ENCODE measurements around the gene UNC13D. TPM values are rescaled to one million over a fixed set of nuclear protein-coding genes. Genes with fewer than 3 reads are reported as not detected.

Gene UNC13D
- polyA plus RNA-seq, 1 donor = 3.7 TPM

DNA sequence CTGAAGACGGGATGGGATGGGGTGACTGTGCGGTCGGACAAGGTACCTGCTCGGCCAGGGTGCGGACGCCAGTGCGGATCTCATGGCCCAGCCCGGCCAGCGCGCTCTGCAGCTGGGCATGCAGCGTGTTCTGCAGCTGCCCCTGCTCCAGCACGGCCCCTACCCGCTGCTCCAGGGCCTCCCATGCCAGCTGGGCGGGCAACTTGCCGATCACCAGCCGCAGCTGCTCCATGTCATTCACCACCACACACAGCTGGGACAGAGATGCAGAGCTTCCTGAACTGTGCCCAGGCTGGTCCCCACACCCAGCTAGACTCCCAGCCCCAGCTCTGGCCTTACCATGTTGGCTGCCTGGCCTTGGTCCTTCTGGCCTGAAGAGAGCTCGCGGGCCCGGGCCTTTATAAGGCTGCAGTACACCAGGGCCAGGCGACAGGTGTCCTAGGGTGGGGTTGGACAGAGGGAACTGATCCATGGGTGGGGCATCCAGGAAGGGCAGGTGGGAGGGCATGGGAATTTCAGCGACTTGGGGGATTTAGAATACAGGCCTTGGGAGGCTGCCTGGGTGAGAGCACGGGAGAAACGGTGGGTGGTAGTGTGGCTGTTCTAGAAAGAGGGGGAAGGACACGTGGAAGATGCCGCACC is 9.8 kb downstream of the UNC13D start:
- DNase-seq (ENCODE audit: low read depth) = no peak

DNA sequence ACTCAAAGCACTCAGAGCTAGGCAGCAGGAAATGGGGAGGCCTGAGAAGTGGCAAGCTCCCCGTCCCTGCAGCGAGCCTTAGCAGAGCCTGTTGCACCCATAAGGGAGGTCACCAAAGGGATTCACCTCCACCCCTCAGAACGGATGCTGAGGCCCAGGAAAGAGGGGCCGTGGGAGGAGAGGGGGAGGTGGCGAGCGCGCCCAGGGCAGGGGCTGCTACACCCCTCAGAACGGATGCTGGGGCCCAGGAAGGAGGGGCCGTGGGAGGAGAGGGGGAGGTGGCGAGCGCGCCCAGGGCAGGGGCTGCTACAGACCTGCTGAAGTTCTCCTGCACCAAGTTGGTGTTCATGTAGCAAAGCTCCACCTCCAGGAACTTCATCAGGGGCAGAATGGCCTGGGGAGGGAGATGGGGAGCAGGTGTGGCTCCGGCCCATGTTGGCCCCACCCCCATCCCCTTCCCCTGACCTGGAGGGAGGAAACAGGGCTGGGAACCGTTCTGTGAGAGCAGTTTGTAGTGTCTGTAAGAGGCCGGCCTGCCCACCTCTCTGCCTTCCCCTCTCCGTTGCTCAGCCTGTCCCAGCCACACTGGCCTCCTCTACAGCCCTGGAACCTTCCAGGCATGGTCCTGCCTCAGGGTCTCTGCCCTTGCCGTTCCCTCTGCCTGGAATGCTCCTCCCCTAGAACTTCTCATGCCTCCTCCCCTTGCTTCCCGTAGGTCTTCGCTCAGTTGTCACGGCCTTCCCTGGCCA is 11.4 kb downstream of the UNC13D start:
- DNase-seq (ENCODE audit: low read depth) = no peak

DNA sequence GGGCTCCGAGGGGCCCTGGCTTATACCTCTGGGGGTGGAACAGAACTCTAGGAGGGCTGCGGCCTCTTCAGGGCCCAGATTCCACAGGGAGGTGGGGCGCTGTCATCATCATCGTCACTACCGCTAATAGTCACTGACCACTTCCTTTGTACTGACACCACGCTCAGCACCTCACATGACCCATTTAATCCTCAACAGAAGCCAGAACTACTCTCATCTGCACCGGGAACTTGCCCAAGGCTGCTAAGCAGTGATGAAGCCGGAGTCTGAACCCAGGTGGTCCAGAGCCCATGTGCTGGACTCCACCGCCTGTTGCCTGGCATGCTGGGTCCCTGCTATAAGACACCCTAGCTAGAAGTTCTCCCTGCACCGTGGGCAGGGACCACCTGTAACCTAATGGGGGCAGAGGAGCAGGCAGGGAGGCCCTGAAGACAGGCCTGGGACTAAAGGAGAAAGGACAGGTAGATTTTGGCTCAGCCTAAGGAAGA is 12.0 kb downstream of the UNC13D start:
- no peak for DNase-seq (ENCODE audit: low read depth)

DNA sequence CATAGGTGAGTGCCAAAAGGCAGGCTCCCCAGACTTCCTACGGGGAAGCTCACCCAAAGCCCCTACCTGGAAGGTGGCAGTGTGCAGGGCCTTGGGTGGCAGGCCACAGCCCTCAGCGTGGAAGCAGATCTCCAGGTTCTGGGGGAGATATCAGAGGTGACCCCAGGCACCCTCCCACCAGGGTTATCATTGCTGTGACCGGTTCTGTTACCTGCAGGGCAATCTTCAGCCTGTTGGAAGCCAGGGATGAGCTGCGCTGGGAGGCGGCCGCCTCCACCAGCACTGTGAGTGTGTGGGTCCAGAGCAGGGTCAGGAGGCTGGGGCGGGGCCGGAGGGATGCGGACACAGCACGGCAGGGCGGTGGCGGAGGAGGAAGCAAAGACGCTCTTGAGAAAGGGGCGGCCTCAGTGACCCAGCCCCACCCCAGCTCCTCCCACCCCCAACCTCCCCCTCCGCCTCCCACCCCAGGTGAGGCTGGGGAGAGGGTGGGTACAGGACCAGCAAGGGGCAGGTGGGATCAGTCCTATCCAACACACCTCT is 13.1 kb downstream of the UNC13D start:
- no peak for DNase-seq (ENCODE audit: low read depth)

DNA sequence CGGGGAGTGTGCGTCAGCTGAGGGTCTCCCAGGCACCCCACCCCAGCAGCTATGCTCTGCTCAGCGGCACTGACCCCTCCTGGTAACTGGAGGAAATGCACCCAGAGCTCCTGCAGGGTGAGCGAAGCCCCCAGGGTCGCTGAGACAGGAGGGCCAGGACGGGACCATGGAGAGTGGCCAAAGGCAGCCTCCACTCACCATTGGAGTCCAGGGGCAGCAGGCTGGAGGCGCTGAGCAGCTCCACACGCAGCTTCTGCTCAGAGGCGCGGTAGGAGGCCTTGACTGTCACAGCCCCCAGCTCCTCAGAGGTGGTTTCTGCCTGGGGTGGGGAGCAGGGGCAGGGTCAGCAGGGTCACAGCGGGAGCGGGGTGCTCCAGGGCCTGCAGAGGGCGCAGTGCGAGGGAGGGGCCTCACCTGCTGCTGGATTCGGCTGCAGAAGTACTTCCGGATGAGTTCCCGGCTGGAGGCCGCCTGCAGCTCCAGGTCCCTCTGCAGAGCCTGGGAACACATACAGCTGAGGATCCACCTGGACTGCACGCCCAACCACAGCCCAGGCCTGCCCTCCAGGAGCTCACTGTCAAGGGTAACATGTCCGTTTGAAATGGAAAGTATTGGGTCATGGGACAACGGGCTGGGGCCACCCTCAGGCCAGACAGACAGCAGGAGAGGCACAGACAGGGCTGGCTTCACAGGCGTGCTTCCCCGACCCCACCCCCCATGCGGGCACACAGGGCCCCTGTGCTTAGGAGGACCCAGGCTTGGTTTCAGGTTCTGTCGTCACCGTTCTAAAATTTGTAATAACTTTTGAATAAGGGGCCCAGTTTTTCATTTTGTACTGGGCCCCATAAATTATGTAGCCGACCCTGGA is 13.8 kb downstream of the UNC13D start:
- no peak for DNase-seq (ENCODE audit: low read depth)

DNA sequence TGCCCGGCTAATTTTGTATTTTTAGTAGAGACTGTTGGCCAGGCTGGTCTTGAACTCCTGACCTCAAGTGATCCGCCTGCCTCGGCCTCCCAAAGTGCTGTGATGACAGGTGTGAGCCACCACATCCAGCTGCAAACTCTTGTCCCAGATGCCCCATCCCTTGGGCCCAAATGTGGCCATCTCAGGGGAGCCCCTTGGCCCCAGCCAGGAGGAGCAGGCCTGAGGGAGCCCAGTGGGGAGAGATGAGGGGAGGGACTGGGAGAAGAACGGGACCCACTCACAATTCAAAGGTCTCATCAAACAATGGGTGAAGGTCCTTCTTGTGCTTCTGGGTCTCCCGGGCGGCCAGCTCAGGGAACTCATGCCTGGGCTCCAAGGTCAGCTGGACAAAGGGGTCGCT is 14.5 kb downstream of the UNC13D start:
- DNase-seq (ENCODE audit: low read depth) = no peak

DNA sequence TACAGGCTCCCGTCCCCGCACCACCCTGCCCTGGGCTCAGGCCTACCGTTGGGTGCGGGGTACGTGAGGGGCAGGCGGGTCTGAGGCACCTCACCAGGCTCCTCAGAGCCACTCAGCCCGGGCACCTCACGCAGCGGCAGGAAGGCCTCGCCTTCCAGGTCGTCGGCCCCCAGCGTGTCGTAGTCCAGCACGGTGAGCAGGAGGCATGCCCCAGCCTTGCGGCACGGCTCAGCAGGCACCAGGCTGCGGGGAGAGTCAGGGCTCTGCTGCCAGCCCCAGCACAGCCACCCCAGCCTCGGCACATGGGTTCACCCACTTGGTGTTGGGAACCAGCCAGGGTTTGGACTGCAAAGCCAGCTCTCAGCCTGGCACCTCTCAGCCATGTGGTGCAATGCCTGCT is 15.5 kb downstream of the UNC13D start:
- no peak for DNase-seq (ENCODE audit: low read depth)

DNA sequence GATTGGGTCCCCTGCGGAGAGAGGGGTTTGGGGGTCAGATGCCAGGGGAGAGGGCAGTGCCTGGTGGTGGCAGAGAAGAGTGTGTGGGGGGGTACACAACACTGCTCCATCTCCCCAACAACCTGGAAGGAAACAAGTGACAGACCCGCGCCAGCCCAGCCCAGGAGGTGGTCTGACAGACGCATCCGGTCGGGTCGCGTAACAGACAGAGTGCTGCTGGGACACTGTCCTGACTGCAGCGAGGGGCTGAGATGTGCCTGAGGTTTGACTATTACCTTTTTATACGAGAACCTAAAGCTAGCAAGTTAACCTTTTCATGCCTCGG is 16.2 kb downstream of the UNC13D start:
- no peak for DNase-seq (ENCODE audit: low read depth)

DNA sequence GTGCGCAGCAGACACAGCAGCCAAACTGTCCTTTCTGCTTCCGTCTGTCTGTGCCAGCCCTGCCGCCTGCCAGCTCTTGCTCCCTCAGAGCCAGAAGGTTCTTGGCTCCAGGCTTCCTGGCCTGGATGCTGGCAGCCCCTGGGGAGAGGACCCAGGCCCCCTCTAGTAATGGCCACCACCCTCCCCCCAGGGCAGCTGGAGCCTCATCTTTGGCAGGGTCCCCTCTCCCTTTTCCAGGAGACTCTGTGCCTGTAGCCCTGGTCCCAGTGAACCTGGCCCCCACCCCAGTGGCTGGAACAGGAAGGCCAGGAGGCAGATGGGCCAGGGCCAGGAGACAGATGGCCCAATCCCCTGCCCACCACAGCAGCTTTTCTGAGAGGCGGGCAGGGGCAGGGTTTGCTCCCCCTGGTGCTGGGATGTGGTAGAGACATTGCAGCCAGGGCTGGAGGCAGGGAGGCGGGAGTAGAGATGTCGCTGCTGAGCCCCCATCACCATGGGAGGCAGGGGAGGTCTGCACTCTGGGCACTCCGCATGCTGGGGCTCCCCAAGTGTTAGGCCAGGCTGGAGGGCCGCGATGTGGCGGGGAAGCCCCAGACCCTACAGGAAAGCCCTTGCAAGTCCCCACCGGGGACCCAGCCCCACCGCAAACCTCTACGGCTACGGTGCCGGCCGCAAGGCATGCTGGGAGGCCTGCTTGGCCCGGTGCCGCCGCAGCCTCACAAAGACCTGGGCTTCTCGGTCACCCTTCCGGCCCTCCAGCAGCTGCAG is 16.7 kb downstream of the UNC13D start:
- DNase-seq (ENCODE audit: low read depth) = no peak

DNA sequence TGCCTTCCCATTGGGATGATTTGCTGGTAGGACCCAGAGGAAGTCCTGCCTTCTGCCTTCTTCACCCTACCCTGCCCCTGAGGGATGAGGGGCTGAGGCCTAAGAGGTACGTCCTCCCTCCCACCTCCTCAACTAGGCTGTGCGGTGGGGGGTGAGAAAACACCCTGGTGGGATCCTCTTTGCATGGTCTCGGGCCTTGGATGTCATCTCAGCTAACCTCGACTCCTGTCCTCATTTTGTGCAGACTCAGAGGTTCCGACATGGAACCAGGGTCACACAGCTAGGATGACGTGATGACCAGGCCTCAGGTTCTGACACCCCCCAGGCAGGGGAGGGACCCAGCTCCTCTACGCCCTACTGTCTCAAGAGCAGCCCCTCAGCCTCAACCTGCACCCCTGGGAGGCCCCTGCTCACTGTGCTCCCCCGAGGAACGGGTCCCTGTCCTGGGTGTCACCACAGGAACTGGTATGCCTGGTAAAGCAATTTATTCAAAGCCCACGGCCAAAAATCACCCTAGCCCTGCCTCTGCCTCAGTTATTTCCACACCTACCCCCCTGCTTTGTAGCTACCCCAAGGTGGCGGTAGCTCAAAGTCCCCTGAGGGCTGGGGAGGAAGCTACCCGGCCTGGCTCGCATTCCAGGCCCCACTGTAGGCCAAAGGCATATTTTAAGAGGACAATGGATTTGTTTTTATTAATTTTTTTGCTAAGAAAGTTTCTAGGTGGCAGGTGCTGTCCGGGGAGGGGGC is 17.5 kb downstream of the UNC13D start:
- no peak for DNase-seq (ENCODE audit: low read depth)

DNA sequence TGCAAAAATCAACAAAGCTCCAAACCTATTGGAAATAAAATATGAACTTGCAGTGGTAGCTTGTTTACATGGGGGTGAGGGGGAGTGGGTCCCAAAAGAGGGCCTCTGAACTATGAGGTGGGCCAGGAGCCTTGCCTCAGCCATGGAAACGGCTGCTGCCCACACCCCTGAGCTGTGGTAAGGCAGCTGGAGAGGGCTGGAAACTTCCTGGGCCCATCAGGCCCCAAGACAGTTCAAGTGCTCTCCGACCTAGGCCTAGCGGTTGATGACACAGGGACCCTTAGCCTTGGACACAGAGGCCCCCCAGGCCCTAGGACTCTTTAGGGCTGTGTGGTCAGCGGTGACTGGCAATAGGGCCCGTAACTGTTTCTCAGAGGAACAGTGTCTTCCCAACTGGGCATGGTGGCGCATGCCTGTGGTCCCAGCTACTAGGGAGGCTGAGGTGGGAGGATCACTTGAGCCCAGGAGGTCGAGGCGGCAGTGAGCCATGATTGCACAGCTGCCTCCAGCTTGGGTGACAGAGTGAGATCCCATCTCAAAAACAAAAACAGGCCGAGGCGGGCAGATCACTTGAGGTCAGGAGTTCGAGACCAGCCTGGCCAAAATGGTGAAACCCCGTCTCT is 18.3 kb downstream of the UNC13D start:
- DNase-seq (ENCODE audit: low read depth) = no peak

DNA sequence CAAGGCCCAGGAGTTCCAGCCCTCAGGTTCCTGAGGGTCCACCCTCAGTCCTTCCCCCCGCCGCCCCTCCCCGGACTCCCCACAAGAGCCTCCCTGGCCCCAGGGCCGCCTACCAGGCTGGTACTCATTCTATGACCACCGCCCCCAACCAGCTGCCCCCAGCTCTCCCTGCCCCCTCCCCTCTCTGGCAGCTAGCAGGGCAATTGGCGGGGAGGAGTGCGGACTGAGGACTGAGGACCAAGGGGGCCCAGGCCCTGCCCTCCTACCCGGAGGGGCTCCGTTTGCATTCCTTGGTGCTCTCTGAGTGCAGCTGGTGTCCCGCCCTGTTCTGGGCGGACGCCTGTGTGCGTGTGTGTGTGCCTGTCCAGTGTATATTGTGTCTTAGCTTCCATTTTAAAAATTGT is 19.1 kb downstream of the UNC13D start:
- DNase-seq (ENCODE audit: low read depth) = no peak

DNA sequence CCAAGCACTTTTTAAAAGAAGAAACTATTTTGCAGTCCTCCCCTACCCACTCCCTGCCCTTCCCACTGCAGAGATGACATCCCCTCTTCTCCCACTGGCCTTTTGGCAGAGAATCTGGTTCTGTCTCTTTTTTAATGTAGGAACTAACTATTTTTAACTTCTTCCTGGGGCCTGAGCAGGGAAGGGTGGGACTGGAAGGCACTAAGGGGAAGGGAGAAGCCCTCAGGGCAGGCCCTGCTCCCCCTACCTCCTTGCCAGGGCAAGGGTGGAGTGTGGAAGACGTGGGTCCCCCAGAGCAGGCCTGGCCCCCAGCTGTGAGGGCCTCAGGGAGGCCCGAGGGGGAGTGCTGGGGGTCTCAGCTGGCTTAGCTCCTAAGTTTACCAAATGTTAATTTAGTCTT is 19.5 kb downstream of the UNC13D start:
- DNase-seq (ENCODE audit: low read depth) = no peak

DNA sequence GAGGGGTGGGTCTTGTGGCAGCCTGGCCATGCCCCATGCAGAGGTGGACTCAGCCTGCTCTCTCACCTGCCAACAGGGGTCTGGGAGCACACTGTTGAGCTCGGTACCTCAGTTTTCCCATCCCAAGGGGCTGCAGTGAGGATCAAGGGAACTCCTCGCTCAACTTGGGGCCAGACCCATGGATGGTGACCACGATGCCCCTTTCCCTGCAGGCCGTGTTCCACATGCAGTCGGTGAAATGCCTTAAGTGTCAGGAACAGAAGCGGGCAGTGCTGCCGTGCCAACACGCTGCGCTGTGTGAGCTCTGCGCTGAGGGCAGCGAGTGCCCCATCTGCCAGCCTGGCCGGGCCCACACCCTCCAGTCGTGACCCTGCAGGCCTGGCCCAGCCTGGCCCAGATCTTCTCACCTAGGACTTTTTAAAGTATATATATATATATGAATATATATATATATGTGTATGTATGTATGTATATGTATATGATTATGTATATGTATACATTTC is 20.1 kb downstream of the UNC13D start:
- DNase-seq (ENCODE audit: low read depth) = no peak

DNA sequence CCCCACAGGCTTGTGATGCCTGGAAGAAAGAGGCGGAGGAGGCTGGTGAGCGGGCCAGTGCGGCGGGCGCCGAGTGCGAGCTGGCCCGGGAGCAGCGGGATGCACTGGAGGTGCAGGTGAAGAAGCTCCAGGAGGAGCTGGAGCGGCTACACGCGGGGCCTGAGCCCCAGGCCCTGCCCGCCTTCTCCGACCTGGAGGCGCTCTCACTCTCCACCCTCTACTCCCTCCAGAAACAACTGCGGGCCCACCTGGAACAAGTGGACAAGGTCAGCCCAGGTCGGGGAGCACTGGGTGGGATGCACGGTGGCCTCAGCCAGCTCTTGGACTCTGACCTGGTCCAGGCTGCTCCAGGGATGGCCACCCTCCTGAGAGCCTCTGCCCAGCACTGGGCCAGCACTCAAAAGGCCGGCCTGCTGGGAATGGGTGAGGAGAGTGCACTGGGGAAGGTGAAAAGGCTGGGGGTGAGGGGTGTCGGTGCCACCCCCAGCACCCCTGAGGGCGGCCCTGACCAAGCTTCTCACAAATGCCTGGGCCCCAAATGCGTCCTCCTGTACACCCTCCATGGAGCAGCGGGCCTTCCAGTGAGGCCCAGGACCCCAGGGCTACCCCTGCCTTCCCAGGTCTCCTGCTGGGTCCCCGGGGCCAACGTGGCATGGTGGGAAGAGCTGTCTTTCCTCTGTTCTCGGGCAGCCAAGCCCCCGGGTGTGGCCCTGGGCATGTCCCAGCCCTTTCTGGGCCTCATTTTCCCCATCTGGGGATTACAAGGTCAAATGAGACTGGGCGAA is 20.8 kb downstream of the UNC13D start:
- DNase-seq (ENCODE audit: low read depth) = no peak

DNA sequence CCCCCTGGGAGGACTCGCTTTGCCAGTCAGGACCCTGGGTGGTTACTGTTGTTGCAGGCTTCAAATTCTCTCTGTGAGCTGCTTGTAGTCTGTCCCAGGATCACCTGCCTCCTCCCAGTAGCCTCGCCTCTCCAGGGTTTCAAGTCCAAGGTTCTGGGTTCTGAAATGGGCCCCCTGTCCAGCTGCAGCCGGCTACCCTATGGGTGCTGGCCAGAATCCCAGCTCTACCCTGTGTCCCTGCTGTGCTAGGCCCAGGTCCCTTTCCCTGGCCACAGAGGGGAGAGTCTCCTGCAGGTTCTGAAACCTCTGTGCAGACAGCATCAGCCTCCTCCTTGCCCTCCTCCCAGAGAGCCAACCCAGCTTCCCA is 21.4 kb downstream of the UNC13D start:
- no peak for DNase-seq (ENCODE audit: low read depth)

DNA sequence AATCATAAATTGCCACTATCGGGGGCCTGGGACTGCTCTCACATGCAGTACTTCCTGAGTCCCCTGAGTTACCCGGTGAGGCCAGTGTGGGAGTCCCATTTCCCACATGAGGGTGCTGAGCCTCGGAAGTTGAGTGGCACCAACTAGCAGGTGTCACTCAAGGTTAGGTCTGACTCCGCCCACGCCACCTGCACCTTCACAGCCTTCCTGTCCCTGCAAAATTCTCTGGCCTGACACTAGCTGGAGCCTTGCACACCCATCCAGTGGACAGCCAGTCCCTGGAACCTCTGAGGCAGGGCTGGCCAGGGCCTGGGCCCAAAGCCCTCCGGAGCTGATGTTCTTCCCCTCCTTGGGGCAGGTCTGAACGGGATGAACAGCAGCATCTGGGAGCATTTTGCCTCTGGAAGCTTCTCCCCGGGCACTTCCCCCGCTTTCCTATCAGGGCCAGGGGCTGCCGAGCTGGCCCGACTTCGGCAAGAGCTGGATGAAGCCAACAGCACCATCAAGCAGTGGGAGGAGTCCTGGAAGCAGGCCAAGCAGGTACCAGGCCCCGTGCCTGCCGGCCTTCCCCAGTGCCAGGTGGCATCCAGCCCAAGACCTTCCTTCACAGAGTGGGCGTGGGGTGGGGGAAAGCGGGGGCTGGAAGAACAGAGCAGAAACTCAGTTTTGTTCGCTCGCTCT is 21.9 kb downstream of the UNC13D start:
- no peak for DNase-seq (ENCODE audit: low read depth)

DNA sequence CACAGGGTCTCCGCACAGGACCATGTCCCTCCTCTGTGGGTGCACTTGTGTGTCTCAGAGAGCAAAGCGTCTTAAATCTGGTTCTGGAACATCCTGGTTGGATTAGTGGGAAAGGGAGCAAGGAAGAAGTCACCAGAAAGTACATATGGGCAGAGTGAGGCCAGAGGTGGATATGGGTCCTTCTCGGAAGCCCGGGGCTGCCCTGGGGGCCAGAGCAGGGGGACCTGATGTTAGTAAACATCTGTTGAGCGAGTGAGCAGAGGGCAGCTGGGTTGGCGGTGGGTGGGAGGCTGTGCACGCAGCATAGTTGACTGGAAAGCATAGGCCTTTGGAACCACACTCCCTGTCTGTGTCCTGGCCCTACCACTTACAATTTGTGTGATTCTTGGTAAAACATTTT is 22.7 kb downstream of the UNC13D start:
- no peak for DNase-seq (ENCODE audit: low read depth)
